SIG-M5 treated with dmso at 0.1 percent for 504 hours (cell line): ENCODE results near the gene GP1BB.

Experiments
- DNase-seq: peaks from one replicate; lab custom pipeline; 2025; ENCODE audit not compliant: unreplicated experiment; lab: John Stamatoyannopoulos, UW

GP1BB gene

DNA sequence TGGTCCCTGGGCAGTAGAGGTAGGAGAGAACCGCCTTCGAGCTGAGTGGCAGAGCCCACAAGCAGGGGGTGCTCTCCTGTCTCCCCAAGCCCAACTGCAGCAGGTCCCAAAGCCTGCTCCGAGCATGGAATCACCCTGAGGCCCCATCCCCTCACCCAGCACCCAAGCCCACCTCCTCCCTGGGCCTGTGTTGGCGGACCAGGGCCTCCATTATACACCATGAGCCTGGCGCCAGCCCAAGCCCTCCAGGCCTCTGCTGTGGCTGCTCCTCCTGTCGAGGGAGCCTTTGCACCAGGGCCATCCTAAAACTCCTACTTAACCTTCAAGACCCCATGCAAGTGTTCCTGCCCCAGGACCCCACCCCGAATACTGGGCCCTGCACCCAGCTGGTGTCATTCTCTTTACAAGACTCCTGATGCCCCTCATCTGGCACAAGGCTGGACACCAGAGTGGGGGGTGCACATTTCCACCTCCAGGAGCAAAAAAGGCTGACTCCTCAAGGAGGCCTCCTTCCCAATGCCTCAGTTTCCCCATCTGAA lies 16.6 kb downstream of the GP1BB start:
- DNase-seq, result no peak

DNA sequence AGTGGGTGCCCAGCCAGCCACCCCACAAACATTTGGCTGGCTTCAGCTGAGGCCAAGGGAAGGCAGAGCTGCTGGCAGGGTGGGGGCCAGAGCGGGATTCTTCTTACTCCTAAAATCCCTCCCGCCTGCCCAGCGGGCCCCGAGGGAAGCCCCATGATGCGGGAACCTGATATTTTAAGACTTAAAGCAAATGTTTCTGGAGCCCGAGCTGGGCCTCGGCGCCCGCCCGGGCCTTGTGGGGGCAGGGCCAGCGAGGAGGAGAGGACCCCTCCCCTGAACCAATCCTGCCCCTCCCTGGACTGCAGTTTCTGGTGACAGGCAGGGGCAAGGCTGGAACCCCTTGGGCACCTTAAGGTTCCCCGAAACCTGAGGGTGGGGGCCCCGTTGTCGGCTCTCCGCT lies 17.2 kb downstream of the GP1BB start:
- no peak for DNase-seq

DNA sequence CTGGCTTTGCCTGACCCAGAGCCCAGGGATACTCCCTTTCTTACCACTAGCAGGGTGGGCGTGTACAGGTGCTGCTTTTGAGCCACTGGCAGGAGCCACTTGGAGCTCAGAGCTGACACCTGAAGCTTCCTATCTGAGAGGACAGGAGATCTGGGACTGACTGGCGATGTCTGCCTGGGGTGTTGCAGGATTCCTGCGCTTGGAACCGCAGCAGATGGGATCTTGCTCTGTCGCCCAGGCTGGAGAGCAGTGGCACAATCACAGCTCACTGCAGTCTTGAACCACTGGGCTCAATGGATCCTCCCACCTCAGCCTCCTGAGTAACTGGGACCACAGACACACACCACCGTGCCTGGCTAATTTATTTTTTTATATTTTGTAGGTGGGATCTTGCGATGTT lies 17.7 kb downstream of the GP1BB start:
- no peak for DNase-seq

DNA sequence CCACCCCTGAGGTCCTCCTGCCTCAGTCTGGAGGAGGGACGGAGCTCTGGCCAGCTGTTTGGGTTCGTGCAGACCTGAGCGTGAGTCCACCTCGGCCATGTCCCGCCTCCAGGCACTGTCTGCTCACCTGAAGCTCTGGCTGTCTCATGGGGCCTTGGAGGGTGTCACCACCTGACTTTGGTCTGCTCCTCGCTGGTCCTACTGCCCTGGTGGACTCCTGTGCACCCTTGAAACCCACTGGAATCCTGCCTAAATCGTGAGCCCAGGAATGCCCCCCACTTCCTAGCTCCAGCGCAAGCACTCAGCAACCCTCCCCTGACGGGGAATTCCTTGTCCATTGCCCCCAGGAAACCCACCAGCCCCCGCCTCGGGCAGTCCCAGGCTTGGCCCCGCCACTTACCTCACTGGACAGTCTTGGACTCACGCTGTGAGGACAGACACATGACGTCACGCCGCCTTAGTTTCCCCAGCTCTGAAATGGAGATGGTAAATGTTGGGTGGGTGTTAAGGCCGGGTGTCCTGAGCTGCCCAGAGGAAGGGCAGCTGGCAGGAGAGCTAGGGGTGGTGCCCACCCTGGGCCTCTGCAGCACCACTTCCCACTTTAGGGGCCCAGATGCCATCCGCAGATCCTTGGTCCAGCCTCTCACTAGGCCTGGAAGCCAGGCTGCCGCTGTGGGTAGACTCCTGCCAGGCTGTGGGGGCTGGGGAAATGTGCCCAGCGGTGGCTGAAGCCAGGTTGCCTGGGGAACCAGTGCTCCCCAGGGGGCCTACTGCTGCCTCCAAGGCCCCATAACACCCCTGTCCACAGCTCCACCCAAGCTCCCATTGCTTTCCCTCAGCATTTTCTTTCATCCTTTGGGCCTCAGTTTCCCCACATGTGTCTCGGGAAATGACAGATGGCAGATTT lies 19.1 kb downstream of the GP1BB start:
- DNase-seq, result no peak

DNA sequence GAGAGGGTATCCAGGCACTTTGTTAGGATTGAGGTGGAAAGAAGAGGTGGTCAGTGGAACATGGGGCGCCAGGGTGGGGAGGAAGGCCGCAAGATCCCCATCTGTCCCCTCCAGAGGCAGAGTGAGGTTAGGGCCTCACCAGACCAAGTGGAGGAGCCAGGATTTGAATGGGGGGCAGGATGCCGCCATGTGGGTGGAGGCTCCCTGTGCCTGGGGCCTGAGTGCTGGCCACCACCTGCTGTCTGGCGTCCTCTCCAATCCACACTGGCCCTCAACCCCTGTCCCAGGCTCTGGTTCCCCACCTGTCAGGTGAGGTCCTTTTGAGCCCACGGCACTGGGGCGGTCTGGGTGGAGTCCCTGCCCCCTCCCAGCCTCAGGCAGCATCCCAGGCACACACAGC lies 19.7 kb downstream of the GP1BB start:
- DNase-seq, result no peak

DNA sequence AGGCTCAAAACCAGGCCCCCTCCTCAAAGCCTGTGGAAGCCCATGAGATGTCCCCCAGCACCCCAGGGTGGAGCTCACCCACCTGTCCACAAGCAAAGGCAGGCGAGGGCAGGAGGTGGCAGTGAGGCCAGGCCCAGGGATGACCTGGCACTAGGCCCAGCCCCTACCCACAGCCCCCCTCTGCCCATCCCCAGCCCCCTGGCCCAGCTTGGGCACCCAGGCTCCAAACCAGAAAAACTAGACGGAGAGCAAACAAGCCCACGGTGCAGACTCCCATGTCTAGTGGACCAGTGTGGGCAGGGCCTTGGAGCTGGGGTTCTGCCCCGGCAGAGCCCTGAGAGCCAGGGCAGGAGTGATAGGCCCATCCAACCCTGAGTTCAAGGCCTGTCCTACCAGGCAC lies 20.3 kb downstream of the GP1BB start:
- DNase-seq, result no peak

DNA sequence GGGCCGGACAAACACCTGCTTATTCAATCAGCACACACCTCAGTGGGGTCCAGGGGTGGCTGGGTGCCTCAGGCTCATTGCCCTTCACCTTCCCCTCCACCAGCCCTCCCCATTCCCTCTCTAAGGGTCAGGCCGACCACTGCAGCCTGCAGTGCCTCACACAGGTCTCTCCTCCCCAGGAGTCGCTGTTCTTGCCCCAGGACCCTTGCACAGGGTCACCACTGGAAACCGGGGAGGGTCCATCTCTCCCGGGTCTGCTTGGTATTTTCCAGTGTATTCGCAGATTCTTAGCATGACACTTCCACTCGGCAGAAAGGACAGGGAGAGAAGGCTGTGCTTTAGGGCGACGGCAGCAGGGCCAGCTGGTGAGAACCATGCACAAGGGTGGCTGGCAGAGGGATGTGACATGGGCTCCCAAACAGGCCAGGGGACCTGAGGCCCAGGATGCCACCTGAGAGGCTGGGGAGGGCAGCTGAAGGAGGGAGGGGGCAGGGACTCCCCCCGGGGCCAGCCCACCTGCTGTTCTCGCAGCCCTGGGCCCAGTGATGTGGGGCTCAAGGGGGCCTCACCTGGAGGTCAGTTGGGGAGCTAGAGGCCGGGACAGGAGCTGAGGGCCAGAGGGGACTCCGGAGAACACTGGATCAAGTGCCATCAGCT lies 21.1 kb downstream of the GP1BB start:
- no peak for DNase-seq

DNA sequence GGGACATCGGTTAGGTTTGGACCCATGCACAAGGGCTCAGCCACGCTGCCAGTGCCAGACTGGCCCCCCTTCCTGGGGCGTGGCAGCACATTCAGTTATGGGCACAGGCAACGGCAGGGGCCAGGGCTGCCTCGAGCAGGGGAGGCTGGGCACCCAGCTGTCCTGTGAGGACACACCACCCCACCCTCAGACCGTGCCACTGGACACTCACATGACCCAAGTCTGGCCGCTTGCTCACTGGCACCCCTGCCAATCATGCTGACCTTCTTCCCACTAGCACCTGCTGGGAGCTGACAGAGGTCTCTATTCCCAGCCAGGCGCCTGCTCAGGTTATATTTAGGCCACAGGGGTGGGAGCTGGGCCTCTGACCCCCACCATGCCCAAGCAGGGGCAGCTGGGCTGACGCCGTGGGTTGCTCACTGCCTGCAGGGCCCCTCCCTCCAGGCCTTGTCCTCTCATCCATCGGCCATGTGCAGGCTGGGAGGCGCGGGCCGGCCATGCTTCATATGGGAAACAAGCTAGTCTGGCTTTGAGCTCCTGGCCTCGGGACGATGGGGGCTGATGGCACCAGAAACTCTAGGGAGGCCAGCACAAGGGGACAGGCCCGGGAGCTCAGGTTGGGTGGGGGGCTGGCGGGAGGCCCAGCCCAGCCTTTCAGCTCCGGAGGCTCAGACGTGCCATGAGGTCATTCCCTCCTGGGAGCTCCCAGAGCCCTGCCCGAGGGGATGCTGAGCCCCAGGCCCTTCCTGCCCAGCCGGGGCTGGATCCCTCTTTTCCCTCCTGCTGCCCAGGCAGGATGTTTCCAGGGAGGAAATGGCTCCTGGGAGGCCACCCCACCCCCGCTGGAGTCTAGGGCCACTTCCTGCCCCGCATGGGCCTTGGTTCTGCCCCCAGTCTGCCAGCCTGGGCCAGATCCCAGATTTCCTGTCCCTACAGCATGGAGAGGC lies 22.1 kb downstream of the GP1BB start:
- no peak for DNase-seq

DNA sequence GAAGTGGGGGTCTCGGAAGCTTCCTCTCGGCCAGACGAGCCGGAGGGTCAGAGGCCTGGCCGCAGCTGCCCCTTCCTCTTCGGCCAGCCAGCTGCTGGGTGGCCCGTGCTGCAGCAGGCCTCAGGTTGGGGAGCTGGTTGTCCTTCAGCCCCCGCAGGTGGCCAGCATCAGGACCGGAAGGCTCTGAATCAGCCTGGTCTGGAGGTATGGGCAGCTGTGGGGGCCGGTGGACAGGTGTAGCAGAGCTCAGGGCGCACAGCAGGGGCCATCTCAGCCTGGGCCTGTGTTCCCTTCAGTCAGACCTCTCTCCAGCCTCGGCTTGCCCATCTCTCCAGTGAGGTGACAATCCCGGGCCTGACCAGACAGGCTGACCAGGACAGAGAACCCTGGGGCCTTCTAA lies 23.4 kb downstream of the GP1BB start:
- DNase-seq, result no peak

DNA sequence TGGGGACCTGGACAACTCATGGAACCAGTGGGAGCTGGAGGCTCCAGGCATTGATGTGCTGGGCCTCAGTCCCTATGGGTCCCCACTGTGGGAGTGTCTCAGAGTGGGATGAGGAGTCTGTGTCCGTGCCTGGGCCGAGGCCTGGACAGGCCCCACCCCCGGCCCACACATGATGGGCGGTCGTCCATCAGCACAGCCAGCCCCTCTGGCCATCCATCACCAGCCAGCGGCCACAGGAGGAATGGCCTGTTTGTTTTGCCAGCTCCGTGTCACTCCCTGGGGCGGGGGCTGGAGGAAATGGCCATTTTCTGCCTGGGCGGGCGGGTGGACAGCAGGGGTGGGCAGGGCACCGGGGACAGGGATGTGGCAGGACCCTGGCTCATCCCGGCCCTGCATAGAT lies 24.2 kb downstream of the GP1BB start:
- no peak for DNase-seq

DNA sequence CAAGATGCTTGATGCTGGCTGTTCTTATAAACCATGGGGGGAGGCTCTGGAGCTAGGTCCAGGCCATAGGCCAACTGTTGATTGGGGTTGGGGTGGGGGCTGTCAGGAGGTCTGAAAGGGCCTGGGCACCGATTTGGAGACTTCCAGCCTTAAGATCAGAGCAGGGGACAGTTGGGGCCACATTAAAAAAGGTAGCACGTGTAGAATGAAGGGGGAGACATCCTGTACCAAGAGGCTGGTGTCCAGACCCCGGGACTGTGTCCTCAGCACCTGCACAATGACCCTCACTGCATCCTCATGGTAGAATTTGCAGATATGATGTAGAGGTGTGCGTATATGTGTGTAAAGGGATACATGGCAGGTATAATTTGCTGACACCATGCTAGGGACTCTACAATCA lies 24.8 kb downstream of the GP1BB start:
- DNase-seq, result no peak

DNA sequence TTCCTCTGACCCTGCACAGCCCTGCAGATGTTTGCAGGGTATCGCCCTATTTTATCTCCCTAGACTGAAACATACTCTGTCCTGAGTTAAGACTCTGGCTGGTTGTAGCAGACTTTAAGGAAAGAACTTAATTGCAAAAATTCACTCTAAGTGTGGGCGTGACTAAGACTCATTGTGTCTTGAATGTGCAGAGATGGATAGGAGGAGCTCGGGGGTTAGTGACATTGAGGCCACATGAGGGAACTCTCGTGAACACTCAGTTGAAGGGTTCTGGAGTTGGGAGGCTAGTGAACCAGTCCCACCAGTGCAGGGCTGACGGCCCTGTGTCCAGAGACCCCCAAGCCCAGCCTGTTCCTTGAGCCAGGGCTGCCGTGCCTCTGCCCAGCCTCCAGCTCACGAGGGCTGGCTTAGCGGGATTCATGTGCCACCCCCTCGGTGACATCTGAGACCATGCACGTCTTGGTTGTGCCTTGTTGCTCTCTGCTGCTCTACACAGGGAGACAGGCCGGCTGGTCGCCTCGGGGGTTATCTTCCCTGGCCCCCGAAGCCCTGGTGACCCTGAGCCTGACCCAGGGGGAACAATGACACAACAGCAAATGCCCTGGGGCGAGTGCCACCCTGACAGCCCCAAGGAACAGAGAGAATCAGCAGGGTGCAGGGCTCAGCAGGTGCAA lies 25.8 kb downstream of the GP1BB start:
- no peak for DNase-seq

DNA sequence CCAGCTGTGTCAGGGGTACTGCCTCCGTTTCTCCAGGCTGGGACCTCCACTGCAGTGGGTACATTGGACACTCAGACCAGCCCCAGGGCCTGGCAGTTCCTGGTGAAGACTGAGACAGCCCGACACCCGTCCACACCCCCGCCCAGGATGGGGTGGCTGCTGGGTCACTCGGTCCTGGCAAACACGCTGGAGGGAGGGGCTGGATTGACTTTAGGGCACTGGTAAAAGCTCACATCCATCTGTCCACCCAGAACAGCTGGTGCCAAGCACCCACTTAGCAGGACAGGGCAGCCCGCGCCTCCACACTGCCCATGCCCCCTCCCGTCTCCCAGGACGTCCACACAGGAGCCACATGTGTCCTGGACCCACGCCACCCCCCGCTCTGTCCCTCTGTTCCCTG lies 26.5 kb downstream of the GP1BB start:
- no peak for DNase-seq

DNA sequence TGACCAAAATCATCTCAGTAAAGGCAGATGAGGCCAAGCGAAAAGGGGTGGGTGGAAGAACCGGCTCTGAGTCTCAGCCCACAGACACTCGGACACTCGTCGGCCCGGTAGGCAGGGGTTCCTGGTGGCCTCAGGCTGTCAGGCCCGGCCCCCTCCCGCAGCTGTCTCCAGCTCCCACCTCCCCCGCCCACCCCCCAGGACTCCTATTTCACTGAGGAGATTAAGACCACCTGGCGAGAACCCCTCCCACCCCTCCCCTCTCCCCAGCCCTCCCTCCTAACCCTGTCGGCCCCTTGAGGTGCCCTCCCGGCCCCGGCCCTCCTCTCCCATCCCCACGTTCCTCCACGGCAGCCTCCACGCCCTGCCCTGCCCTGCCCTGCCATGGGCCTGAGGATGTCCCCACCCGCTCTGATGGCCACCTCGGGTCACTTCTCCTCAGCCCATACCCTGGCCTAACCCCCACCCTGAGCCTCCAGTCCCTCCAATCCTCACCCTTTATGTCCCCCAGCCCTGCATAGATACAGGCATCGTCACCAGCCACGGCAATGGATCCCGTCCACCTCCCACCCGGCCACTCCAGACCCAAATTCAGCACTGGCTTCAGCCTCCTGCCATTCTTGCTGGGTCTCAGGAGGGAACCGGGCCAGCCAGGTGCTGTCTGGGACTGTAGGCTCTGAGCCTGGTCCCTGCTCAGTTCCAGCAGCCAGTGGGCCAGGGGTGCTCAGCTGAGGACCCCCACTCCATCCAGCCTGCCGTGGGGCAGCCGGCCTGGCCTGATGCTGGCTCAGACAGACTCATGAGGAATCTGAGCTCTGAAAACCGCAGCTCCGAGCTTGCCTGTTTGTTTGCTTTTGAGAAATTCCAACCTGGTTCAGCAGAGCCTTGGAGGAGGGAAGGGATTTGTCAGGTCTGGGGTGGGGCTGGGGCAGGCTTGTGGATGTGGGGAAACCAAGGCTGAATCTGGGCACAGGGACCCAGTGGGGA lies 27.5 kb downstream of the GP1BB start:
- DNase-seq, result no peak

DNA sequence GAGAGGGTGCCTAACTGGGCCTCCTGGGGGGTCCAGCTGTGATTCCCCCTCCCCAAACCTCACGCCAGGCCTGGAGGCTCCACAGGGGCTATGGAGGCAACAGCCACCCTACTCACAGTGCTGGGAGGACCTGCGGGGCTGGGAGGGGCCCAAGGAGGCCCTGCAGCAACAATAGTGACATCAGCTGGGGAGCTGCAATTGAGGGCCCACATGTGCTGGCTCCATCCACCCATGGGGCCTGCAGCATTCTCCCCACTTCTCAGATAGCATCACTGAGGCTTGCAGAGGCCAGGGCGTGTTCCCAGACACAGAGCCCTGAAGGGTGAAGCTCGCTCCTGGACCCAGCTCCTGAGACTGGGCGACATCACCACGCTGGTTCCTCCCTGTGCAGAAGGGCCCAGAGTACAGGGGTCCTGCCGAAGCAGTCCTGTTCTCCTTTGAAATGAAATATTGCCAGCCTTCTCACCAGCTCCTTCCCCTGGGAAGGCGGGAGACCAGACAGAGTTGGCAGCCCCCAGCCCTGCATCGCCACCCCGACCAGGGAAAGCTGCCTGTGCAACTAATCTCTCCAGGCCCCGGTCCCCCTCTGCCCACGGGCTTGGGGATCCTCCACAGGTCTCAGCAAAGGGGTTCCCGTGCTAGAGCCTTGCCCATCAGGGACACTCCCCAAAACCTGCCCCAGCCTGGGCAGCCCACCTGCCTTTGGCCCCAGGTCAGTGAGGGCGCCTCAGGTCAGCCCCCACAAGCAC lies 28.3 kb downstream of the GP1BB start:
- DNase-seq, result no peak

DNA sequence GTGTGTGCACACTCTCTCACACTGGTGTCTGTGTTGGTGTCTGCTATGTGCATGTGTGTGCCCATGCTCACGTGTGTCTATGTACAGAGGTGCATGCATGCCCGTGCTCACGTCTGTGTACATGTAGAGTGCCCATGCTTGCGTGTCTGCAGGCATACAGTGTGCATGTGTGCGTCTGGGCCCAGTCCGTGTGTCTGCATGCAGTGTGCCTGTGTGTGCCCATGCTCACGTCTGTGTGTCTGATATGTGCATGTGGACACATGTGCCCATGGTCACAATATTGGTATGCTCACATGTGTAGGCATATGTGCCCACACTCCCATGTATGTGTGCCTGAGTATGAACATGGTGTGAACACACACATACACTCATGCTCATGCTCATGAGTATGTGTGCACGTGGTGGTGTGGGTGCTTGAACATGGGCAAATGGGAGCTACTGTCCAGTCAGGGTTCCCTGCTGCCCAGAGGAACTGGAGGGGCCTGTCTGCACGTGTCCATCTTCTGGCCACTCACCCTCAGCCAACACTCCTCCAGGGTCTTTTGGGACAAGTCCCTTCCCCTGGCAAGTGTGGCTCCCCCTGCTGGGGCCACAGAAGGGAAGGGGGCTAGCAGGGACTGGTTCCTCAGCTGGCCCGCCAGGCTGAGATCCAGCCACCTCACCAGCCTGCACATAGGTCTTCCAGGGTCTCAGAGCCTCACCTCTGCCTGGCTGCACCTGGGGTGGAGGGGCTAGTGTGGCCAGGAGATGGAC lies 29.9 kb downstream of the GP1BB start:
- no peak for DNase-seq

DNA sequence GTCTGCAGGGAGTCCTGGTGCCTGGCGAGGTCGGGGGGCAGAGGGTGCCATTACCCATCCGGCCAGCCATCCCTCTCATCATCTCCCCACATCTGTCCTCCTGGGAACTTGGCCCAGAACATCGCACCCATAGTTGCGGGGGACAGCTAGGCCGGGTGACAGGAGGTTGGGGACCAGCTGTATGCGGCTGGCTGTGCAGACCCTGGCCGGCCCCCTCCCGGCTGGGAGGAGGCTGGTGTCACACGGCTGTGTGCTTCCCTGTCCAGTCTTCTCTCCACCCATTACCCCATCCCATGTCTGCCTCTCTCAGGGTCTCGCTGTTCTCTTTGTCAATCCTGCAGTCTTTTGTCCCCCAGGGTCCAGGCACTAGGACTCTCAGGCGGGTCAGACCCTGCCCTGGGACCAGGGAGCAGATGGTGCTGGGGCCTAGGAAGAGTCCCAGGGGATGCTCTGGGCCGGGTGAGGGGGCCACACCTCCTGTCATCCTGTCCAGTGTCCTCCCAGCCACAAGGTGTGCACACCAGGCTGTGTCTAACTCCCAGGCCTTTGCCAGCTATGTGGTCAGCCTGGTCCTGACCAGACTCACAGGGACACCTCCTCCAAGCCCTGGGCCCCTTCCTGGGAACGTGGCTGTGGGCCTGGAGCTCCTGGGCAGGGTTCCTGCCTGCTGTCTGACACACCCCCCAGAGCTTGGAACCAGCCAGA lies 30.8 kb downstream of the GP1BB start:
- no peak for DNase-seq
